Loucy (cell line): ENCODE results near the gene PSME4.

Experiments used
- H2AFZ ChIP-seq: fragments of 200-600 bp; sonication (generic); 2 replicates; pipeline ENCODE4 v1.6.0; 2016; ENCODE audit warnings: antibody characterized with exemption, mild to moderate bottlenecking, low read length, moderate library complexity
- H3F3A ChIP-seq: fragments of 200-600 bp; 2 replicates; pipeline ENCODE4 v1.6.0; 2016; ENCODE audit warnings: antibody characterized with exemption, low read depth, mild to moderate bottlenecking
- H3K27me3 ChIP-seq: fragments of 200-600 bp; sonication (generic); 2 replicates; pipeline ENCODE4 v1.6.1; 2014; ENCODE audit warnings: low read length, mild to moderate bottlenecking; ENCODE audit not compliant: insufficient read depth, poor library complexity, severe bottlenecking
- H3K36me3 ChIP-seq: fragments of 200-600 bp; sonication (generic); 2 replicates; pipeline ENCODE4 v1.6.1; 2016; ENCODE audit warnings: low read length; ENCODE audit not compliant: insufficient read depth
- H3K4me1 ChIP-seq: fragments of 200-600 bp; sonication (generic); 2 replicates; pipeline ENCODE4 v1.5.1; 2014; ENCODE audit warnings: low read length, mild to moderate bottlenecking; ENCODE audit not compliant: insufficient read depth, poor library complexity, severe bottlenecking
- H3K4me2 ChIP-seq: fragments of 200-600 bp; sonication (generic); 2 replicates; pipeline ENCODE4 v1.6.0; 2014; ENCODE audit warnings: antibody characterized with exemption, low read length, low read depth, mild to moderate bottlenecking; ENCODE audit not compliant: poor library complexity, severe bottlenecking
- H3K4me3 ChIP-seq: fragments of 200-600 bp; sonication (generic); 2 replicates; pipeline ENCODE4 v1.5.1; 2014; ENCODE audit warnings: low read length, mild to moderate bottlenecking, mixed read lengths; ENCODE audit not compliant: poor library complexity, severe bottlenecking
- H3K79me2 ChIP-seq: fragments of 200-600 bp; sonication (generic); 2 replicates; pipeline ENCODE4 v1.6.1; 2014; ENCODE audit warnings: low read length; ENCODE audit not compliant: insufficient read depth
- H3K9ac ChIP-seq: fragments of 200-600 bp; sonication (generic); 2 replicates; pipeline ENCODE4 v1.6.0; 2014; ENCODE audit warnings: mild to moderate bottlenecking, low read depth, low read length, moderate library complexity; ENCODE audit not compliant: poor library complexity, severe bottlenecking
- H3K9me2 ChIP-seq: fragments of 200-600 bp; sonication (generic); replicated peaks from 2 replicates; pipeline ENCODE4 v1.6.1; 2016; ENCODE audit warnings: low read depth, low read length, mixed read lengths
- H3K9me3 ChIP-seq: fragments of 200-600 bp; sonication (generic); 2 replicates; pipeline ENCODE4 v1.6.1; 2014; ENCODE audit warnings: mild to moderate bottlenecking, antibody characterized with exemption, low read length, low read depth; ENCODE audit not compliant: insufficient read depth
- H4K20me1 ChIP-seq: fragments of 200-600 bp; sonication (generic); 2 replicates; pipeline ENCODE4 v1.6.0; 2014; ENCODE audit warnings: antibody characterized with exemption, low read length, mild to moderate bottlenecking; ENCODE audit not compliant: insufficient read depth, poor library complexity, severe bottlenecking
- CTCF ChIP-seq: fragments of 200-600 bp; sonication (generic); conservative IDR thresholded peaks from 2 replicates; pipeline ENCODE4 v1.5.1; 2014; ENCODE audit warnings: mild to moderate bottlenecking, antibody characterized with exemption, low read length
- EZH2phosphoT487 ChIP-seq: fragments of 200-600 bp; IDR thresholded peaks from 2 replicates; pipeline ENCODE4 v1.6.1; 2018; ENCODE audit warnings: antibody characterized with exemption, mild to moderate bottlenecking, moderate library complexity, borderline replicate concordance

The PSME4 gene

GRCh38 chr2:53960476-53960875, 10.3 kb downstream of the PSME4 start:
- Histone ChIP-seq H3K27me3 (no peaks in the 10 kb centered on the region), H3K4me3 (no peak overlapping the region), H3K9ac (no peak overlapping the region), H3K4me1 (peaks cover 32% of the 10 kb centered on the region), H3K79me2 (peaks cover 96% of the 10 kb centered on the region), H4K20me1 (peaks cover 51% of the 10 kb centered on the region), H3F3A (no peaks in the 10 kb centered on the region), H3K36me3 (no peaks in the 10 kb centered on the region), H3K4me2 (no peak overlapping the region), H3K9me2 (no peaks in the 10 kb centered on the region), H2AFZ (no peak overlapping the region), H3K9me3 (no peaks in the 10 kb centered on the region)
- no peak for TF ChIP-seq CTCF
- no peak for TF ChIP-seq EZH2phosphoT487

GRCh38 chr2:53958443-53958842, 12.3 kb downstream of the PSME4 start:
- Histone ChIP-seq H3K4me3 (no peak overlapping the region), H3K27me3 (no peaks in the 10 kb centered on the region), H3K9me2 (no peaks in the 10 kb centered on the region), H3K4me2 (no peak overlapping the region), H3K9me3 (no peaks in the 10 kb centered on the region), H4K20me1 (peaks cover 41% of the 10 kb centered on the region), H3F3A (no peaks in the 10 kb centered on the region), H3K9ac (no peak overlapping the region), H3K79me2 (peaks cover 93% of the 10 kb centered on the region), H3K36me3 (no peaks in the 10 kb centered on the region), H3K4me1 (peaks cover 17% of the 10 kb centered on the region), H2AFZ (no peak overlapping the region)
- TF ChIP-seq EZH2phosphoT487 (no peak), CTCF (no peak)

DNA sequence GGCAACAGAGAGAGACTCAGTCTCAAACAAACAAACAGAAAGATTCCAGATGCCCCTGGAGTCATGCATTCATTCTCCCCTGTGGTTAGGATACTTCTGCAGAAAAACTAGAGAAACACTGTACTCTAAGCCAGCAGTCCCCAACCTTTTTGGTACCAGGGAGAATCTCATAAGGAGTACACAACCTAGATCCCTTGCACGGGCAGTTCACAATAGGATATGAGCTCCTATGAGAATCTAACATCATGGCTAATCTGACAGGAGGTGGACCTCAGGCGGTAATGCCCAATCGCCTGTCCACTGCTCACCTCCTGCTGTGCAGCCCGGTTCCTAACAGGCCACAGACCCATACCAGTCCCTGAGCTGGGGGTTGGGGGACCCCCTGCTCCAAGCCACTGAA, 18.3 kb downstream of the PSME4 start:
- no peak overlapping the region for H3K4me2 ChIP-seq
- H4K20me1 ChIP-seq = peaks cover 34% of the 10 kb centered on the region
- peaks cover 7% of the 10 kb centered on the region; the same call in 1 of the 2 replicates for H3K36me3 ChIP-seq
- H3K4me1 ChIP-seq = peaks cover 12% of the 10 kb centered on the region
- H3K4me3 ChIP-seq = no peak overlapping the region
- peaks cover 3% of the 10 kb centered on the region; the same call in 1 of the 2 replicates for H3F3A ChIP-seq
- H3K9me3 ChIP-seq = no peaks in the 10 kb centered on the region
- H3K9me2 ChIP-seq = no peaks in the 10 kb centered on the region
- H3K9ac ChIP-seq = no peak overlapping the region
- H3K79me2 ChIP-seq = peaks cover 85% of the 10 kb centered on the region
- H3K27me3 ChIP-seq = no peaks in the 10 kb centered on the region
- H2AFZ ChIP-seq = no peak overlapping the region
- TF ChIP-seq EZH2phosphoT487 (no peak), CTCF (no peak)
